Ishikawa (cell line): ENCODE measurements around the gene DDI1.

Experiments
- CEBPB ChIP-seq: IDR thresholded peaks from 2 replicates; pipeline ENCODE4 v1.6.1; 2012
- CREB1 ChIP-seq: IDR thresholded peaks from 2 replicates; pipeline ENCODE4 v1.6.1; 2012; ENCODE audit warnings: low read depth
- EP300 ChIP-seq: IDR thresholded peaks from 2 replicates; pipeline ENCODE4 v1.6.1; 2012; ENCODE audit warnings: borderline replicate concordance
- NFIC ChIP-seq: IDR thresholded peaks from 2 replicates; pipeline ENCODE4 v1.6.1; 2012
- YY1 ChIP-seq: IDR thresholded peaks from 2 replicates; pipeline ENCODE4 v1.6.1; 2012; ENCODE audit warnings: low read depth
- TF ChIP-seq, protein P1 (sequence below): IDR thresholded peaks from 2 replicates; pipeline ENCODE4 v1.6.1; 2012
- TF ChIP-seq, protein P2 (sequence below): IDR thresholded peaks from 2 replicates; pipeline ENCODE4 v1.6.1; 2012; ENCODE audit warnings: low read depth, mild to moderate bottlenecking

GRCh38 chr11:104033561-104033960 is 2.9 kb upstream of the DDI1 start:
- TF ChIP-seq, protein P1, sequence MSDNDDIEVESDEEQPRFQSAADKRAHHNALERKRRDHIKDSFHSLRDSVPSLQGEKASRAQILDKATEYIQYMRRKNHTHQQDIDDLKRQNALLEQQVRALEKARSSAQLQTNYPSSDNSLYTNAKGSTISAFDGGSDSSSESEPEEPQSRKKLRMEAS = no peak
- TF ChIP-seq CREB1 = no peak
- TF ChIP-seq EP300 = no peak
- TF ChIP-seq YY1 = no peak
- no peak for TF ChIP-seq NFIC
- no peak for TF ChIP-seq CEBPB
- TF ChIP-seq, protein P2, sequence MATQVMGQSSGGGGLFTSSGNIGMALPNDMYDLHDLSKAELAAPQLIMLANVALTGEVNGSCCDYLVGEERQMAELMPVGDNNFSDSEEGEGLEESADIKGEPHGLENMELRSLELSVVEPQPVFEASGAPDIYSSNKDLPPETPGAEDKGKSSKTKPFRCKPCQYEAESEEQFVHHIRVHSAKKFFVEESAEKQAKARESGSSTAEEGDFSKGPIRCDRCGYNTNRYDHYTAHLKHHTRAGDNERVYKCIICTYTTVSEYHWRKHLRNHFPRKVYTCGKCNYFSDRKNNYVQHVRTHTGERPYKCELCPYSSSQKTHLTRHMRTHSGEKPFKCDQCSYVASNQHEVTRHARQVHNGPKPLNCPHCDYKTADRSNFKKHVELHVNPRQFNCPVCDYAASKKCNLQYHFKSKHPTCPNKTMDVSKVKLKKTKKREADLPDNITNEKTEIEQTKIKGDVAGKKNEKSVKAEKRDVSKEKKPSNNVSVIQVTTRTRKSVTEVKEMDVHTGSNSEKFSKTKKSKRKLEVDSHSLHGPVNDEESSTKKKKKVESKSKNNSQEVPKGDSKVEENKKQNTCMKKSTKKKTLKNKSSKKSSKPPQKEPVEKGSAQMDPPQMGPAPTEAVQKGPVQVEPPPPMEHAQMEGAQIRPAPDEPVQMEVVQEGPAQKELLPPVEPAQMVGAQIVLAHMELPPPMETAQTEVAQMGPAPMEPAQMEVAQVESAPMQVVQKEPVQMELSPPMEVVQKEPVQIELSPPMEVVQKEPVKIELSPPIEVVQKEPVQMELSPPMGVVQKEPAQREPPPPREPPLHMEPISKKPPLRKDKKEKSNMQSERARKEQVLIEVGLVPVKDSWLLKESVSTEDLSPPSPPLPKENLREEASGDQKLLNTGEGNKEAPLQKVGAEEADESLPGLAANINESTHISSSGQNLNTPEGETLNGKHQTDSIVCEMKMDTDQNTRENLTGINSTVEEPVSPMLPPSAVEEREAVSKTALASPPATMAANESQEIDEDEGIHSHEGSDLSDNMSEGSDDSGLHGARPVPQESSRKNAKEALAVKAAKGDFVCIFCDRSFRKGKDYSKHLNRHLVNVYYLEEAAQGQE = no peak
